A549 (cell line): ENCODE results near the gene BNC2.

Experiments
- CTCF ChIP-seq: fragments of >200 bp; sonication (Bioruptor Twin); formaldehyde crosslinking; IDR thresholded peaks from 3 replicates; pipeline ENCODE4 v1.5.1; 2016
- E2F6 ChIP-seq: IDR thresholded peaks from 2 replicates; pipeline ENCODE4 v1.6.1; 2012; ENCODE audit warnings: low read depth, borderline replicate concordance
- ESRRA ChIP-seq: fragments of 150-350 bp; IDR thresholded peaks from 2 replicates; pipeline ENCODE4 v1.6.1; 2014; ENCODE audit warnings: mild to moderate bottlenecking, low read length, borderline replicate concordance
- HDAC2 ChIP-seq: fragments of 200-600 bp; sonication (generic); IDR thresholded peaks from 2 replicates; pipeline ENCODE4 v1.6.1; 2016
- HOXB5 ChIP-seq: fragments of 250-450 bp; sonication (Bioruptor Pico); IDR thresholded peaks from 2 replicates; pipeline ENCODE4 v1.5.0; 2020; ENCODE audit warnings: mild to moderate bottlenecking, moderate library complexity
- MAFK ChIP-seq: fragments of 450-650 bp; IDR thresholded peaks from 2 replicates; pipeline ENCODE4 v1.6.1; 2014; ENCODE audit not compliant: partially characterized antibody
- RAD21 ChIP-seq, 2 experiments: fragments of >200 bp in 1 of 2; sonication (Bioruptor Twin) in 1 of 2; formaldehyde crosslinking in 1 of 2; IDR thresholded peaks in 1 of 2; conservative IDR thresholded peaks in 1 of 2; 2 replicates in 1 of 2; 3 replicates in 1 of 2; pipeline ENCODE4 v1.6.1; 2012 to 2018; ENCODE audit warnings: inconsistent platforms in 1 of 2
- RNF2 ChIP-seq: fragments of 200-600 bp; sonication (generic); IDR thresholded peaks from 2 replicates; pipeline ENCODE4 v1.6.1; 2016; ENCODE audit warnings: low read depth, mild to moderate bottlenecking, antibody characterized with exemption, moderate library complexity, borderline replicate concordance
- TP53 ChIP-seq: fragments of 250-450 bp; sonication (Bioruptor Pico); IDR thresholded peaks from 2 replicates; pipeline ENCODE4 v1.5.0; 2021; ENCODE audit warnings: mild to moderate bottlenecking, moderate library complexity
- TF ChIP-seq, protein P1 (sequence below): IDR thresholded peaks from 2 replicates; pipeline ENCODE4 v1.6.1; 2012
- TF ChIP-seq, protein P2 (sequence below): fragments of 250-450 bp; sonication (Bioruptor Pico); IDR thresholded peaks from 2 replicates; pipeline ENCODE4 v1.5.0; 2021; ENCODE audit warnings: mild to moderate bottlenecking, moderate library complexity, borderline replicate concordance
- TF ChIP-seq, protein P3 (sequence below): IDR thresholded peaks from 2 replicates; pipeline ENCODE4 v1.6.1; 2012

- TF ChIP-seq, protein P1, sequence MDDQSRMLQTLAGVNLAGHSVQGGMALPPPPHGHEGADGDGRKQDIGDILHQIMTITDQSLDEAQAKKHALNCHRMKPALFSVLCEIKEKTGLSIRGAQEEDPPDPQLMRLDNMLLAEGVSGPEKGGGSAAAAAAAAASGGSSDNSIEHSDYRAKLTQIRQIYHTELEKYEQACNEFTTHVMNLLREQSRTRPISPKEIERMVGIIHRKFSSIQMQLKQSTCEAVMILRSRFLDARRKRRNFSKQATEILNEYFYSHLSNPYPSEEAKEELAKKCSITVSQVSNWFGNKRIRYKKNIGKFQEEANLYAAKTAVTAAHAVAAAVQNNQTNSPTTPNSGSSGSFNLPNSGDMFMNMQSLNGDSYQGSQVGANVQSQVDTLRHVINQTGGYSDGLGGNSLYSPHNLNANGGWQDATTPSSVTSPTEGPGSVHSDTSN, result no peak
- no peak for TF ChIP-seq E2F6
- TF ChIP-seq RNF2, result no peak
- no peak for TF ChIP-seq MAFK
- no peak for TF ChIP-seq ESRRA
- no peak for TF ChIP-seq CTCF
- TF ChIP-seq, protein P2, sequence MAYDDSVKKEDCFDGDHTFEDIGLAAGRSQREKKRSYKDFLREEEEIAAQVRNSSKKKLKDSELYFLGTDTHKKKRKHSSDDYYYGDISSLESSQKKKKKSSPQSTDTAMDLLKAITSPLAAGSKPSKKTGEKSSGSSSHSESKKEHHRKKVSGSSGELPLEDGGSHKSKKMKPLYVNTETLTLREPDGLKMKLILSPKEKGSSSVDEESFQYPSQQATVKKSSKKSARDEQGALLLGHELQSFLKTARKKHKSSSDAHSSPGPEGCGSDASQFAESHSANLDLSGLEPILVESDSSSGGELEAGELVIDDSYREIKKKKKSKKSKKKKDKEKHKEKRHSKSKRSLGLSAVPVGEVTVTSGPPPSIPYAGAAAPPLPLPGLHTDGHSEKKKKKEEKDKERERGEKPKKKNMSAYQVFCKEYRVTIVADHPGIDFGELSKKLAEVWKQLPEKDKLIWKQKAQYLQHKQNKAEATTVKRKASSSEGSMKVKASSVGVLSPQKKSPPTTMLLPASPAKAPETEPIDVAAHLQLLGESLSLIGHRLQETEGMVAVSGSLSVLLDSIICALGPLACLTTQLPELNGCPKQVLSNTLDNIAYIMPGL (CRISPR knock-in tag), result no peak
- TF ChIP-seq TP53 (CRISPR knock-in tag), result no peak
- no peak for TF ChIP-seq RAD21 (conservative IDR thresholded peaks at IDR 0.05 in 1 of 2, IDR thresholded peaks at IDR 0.05 in 1 of 2)
- TF ChIP-seq, protein P3, sequence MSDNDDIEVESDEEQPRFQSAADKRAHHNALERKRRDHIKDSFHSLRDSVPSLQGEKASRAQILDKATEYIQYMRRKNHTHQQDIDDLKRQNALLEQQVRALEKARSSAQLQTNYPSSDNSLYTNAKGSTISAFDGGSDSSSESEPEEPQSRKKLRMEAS, result no peak
- no peak for TF ChIP-seq HDAC2
- no peak for TF ChIP-seq HOXB5 (CRISPR knock-in tag)
These were observed 451.7 kb downstream of the BNC2 start for GRCh38 chr9:16418721-16419120.
